IPS-18c (cell line): ENCODE results near the gene PIK3R1.
"Not testable (repeated sequence)": the region's sequence is repeated elsewhere in the genome, so short reads cannot be mapped to it uniquely, and the experiment has no call there.

Source experiments
- H3K4me3 ChIP-seq: 2 replicates; pipeline ENCODE4 v1.7.0; 2013; ENCODE audit warnings: low read depth, mild to moderate bottlenecking, low read length, moderate library complexity; ENCODE audit not compliant: insufficient read depth
- H3K9me3 ChIP-seq: one replicate; pipeline ENCODE4 v1.6.1; 2013; ENCODE audit warnings: mild to moderate bottlenecking, low read length, moderate library complexity; ENCODE audit not compliant: control insufficient read depth, insufficient read depth

PIK3R1 gene

DNA sequence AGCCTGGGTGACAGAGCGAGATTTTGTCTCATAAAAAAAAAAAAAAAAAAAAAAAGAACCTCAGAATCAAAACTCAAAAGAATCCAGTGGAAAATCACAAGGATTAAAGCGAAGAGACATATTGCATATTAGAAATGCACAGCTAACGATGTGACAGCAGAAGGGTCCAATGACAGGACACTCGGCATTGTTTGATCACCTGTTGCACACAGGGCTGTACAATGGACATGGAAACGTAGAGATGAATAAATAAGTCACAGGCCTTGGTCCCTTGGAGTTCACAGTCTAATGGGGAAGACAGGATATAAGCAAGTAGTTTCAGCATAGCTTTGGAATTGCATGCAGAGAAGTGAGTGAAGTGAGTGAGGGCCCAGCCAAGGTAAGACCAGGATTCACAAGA lies 25.9 kb upstream of the PIK3R1 start:
- Histone ChIP-seq H3K9me3 (peaks cover 2% of the 10 kb centered on the region), H3K4me3 (no peak overlapping the region)

DNA sequence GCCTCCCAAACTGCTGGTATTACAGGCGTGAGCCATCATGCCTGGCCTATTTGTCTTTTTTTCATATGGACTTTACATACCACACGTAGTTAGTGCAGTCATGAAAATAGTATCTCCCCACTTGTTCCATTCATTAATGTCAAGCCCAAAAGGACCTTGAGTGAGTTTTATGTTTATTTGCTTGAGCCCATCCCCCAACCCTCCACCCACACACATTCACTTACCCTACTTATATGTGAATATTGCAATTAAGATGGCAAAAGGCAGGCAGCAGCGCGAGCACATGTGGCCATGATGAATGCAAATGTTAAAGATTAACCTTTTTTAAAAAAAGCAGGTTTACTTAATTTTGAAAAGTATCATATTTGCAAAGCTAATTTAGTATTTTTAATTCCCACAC lies 24.9 kb upstream of the PIK3R1 start:
- H3K9me3 ChIP-seq: peaks cover 2% of the 10 kb centered on the region
- H3K4me3 ChIP-seq: no peak overlapping the region

DNA sequence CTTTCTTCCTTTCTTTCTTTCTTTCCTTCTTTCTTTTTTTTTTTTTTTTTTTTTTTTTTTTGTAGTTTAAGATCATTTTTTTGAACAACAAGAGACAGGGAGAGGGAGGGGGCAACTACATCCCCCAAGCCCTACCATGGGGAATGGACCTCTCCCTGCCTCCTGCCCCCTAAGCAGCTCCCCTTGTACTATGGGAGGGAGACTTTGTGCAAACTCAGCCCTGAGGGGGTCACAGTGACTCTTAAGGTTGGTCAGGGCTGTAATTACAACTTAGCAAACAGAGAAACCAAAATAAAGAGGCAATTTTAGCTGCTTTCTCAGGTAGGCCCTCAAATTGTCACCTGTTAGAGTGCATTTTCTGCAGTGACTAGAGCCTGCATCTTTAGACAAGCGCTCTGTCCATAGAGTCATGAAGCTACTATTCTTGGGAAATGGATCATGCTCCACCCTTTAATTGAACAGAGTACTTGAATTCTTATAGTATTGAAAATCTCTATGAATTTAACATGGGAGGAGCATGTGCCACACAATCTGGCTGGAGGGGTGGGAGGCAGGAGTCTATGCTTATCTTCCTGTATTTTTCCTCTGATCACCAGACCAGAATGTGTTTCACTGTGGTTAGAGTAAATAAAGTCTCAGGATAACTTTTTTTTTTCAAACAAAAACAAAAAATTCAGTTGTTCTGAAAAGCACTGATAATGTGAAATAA lies 24.3 kb upstream of the PIK3R1 start:
- Histone ChIP-seq H3K9me3 (peaks cover 2% of the 10 kb centered on the region), H3K4me3 (no peak overlapping the region; the same call in 1 of the 2 replicates)

DNA sequence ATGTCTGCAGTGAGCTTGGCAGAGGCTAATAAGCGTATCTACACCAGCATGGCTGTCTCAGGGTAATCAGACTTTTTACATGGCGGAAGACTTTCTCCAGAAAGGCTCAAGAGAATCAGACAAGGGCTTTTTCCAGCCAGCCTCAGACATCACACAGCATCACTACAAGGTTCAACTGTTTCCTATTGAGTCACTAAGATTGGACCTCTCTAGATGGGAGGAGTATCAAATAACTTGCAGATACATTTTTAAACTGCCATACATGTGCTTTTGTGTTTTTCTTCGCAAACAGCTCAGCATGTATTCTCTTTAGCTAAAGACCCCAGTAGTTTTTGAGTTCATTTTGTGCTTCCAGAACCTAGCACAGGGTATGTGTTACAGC lies 22.9 kb upstream of the PIK3R1 start:
- Histone ChIP-seq H3K9me3 (peaks cover 2% of the 10 kb centered on the region), H3K4me3 (no peak overlapping the region)

DNA sequence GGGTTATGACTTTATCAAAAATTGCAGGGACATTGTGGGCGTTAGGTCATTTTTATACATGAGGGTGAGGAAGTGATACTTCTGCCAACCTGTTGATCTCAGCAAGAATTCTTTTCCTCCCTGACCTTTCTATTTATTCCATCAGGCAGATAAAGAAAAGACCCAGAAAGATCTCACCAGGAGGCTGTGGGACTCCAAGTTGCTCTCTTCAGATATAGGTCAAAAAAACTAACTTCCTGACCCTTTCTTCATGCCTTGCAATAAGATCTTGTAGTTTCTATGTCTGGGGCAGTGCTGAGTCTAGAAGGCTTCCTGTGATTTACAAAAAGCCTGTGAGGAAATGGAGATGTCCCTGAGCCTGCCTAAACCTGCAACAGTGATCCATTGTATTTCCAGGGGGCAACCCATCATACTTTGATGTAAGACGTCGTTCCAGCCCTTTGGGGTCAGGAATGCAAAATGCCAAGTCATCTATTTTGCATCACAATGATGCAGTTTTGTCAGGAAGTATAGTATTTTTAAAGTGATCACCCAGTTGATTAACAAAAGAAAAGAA lies 22.0 kb upstream of the PIK3R1 start:
- H3K9me3 ChIP-seq: peaks cover 2% of the 10 kb centered on the region
- H3K4me3 ChIP-seq: no peak overlapping the region

DNA sequence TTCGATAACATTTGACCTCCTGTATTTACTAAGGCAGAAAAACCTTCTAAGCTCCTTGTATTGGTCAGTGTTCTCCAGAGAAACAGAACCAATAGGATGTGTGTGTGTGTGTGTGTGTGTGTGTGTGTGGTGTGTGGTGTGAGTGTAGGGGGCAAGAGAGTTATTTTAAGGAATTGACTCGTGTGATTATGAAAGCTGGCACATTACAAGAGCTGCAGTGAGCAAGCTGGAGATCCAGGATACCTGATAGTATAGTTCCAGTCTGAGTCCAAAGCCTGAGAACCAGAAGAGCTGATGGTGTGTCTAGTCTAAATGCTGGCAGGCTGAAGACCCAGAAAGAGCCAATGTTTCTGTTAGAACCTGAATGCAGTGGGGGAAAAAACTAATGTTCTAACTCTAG lies 21.2 kb upstream of the PIK3R1 start:
- Histone ChIP-seq H3K9me3 (peaks cover 2% of the 10 kb centered on the region), H3K4me3 (no peak overlapping the region)

DNA sequence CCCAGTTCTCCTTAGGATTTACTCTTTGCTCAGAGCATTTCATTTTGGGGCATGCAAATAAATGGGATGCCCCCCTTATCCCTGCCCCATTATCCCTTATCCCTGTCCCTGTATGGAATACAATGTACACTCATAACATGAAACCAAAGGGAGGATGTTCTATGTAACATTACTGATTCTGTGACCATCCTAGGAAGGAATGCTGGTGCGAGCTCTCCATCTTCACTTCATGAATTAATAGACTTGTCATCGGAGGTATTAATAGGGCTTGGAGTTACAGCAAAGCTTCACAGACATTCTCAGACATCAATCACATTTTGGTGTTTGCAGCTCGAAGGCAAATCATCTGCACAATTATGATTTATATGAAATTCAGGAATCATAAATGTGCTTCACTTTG lies 20.4 kb upstream of the PIK3R1 start:
- Histone ChIP-seq H3K9me3 (peaks cover 2% of the 10 kb centered on the region), H3K4me3 (no peak overlapping the region)

DNA sequence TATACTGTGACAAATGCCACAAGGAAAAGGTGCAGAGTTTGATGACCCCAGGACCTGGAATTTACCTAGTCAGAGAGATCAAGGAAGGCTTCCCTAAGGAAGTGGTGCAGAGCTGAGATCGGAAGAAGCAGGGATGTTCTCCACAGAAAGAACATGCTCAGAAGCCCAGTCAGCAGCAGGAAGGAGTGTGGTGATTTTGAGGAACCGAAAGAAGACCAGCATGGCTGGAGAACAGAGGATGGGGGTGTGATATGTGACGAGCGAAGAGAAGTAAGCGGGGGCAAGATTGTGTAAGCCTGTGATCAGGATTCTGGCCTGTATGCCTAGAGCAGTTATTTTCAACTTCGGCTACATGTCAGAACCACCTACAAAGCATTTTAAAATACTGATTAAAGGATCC lies 18.7 kb upstream of the PIK3R1 start:
- H3K9me3 ChIP-seq: peaks cover 2% of the 10 kb centered on the region
- no peak overlapping the region for H3K4me3 ChIP-seq

DNA sequence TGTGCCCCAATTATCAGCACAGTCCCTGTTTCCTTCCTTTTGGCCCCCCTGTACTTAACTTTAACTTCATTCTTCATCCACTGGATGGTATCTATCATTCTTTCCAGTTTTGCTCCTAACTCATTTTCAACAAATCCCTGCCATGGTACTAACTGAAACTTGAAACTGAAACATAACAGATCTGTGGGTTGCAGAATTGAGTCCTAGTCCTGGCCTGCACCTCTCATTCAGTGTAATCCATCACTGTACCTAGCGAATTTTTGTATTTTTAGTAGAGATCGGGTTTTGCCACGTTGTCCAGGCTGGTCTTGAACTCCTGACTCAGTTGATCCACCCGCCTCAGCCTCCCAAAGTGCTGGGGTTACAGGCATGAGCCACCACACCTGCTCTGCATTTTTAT lies 15.3 kb upstream of the PIK3R1 start:
- Histone ChIP-seq H3K4me3 (no peak overlapping the region), H3K9me3 (no peaks in the 10 kb centered on the region)

DNA sequence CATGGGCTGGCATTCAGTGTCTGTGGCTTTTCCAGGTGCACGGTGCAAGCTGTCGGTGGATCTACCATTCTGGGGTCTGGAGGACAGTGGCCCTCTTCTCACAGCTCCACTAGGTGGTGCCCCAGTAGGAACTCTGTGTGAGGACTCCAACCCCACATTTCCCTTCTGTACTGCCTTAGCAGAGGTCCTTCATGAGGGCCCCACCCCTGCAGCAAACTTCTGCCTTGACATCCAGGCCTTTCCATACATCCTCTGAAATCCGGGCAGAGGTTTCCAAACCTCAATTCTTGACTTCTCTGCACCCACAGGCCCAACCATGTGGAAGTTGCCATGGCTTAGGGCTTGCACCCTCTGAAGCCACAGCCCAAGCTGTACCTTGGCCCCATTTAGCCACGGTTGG lies 4.9 kb upstream of the PIK3R1 start:
- peaks cover 11% of the 10 kb centered on the region for H3K9me3 ChIP-seq
- H3K4me3 ChIP-seq: not testable (repeated sequence)

DNA sequence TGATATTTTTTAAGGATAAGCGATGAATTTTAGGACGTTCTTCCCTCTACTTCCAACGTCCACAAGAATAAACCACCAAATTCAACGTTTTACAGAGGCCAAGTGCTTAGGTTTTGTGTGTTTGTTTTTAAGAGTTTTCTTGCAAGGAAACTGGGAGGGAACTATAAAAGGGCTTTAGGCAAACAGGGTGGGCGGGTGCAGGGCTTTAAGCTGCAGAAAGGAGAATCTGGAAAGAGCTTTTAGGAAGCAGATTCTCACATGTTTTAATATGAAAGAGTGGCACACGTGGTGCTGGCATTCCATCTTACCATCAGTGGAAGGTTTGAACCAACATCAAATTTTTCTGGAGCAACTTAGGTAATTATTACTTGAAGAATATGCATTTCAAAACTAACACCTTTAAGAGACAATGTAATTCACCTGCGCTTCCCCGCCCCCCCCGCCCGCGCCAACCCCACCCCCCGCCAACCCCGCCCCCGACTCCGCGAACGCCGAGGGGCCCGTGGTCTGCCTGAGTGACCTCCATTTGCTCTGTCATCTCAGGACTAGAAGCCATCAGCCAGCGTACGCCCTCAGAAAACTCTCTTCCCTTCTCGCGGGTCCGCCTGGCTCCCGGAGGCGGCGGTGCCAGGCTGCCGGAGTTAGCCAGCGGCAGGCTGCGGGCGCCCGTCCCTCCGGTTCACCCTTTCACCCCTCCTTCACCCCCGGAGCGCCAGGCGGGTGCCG lies 911 bp upstream of the PIK3R1 start:
- H3K9me3 ChIP-seq: peaks cover 11% of the 10 kb centered on the region
- peak overlapping the region; percentile 87 for H3K4me3 ChIP-seq

DNA sequence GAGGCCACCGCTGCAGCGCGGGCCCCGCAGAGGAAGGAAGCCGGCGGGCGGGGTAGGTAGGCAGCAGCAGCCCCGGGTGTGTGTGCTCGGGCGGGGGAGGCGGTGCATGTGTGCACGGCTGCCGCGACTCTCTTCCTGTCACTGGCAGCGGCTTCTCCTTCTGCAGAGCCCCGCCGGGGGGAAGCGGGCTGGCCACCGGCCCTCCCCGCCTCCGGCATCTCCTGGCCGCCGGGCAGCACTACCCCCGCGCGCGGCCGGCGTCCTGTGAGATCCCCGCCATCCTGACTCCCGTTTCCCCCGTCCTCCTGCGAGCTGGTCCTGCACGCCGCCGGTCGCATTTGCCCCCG lies 315 bp downstream of the PIK3R1 start:
- peak overlapping the region; percentile 87 for H3K4me3 ChIP-seq
- H3K9me3 ChIP-seq: peaks cover 1% of the 10 kb centered on the region

DNA sequence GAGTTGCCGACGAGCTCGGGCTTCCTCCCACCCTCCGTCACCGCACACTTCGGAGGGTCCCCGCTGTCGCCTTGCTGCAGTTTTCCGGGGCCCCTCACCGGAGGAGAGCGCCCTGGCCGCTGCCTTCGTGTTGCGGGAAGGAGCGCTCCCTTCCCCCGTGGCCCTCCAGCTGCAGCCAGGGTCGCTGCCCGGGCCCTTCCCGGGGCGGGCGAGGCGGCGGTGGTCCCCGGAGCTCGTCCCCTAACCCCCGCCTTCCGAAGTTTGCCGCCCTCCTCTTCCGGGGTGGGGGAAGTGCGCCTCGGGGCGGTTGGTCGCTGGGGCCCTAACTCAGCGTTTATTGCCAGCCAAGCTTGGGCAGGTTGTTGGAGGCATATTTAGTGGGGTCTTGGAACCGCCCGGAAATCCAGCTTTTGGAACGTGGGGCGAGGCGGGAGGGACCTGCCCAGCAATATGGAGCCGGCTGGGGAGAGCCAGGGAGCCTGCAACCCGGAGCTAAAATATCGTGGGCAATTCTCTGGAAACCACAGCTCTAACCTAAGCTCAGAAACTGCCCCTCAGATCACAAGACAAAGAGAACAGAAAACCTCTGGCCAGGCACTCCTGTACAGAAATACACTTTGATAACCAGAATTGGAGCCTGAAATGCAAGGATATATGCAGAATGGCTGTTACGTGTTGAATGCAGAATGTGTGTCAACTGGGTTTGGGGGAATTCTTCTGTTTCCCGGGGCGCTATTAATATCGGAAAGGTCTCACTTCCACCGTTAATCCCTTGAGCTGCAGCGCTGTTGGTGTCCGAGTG lies 890 bp downstream of the PIK3R1 start:
- H3K9me3 ChIP-seq: no peaks in the 10 kb centered on the region

DNA sequence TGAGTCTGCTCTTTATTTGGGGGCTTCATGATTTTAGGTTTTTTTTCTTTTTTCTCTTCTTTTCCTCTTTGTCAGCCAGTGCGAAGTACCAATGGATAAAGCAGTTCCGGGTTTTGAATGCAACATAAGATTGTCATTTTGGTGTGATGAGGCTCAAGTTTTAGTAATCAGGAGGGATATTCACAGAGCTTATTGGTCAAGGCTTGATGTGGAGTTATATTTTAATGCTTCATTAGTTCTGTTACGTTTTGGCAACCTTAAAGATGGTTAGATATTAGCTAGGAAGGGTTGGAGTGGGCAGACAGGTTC lies 1.4 kb downstream of the PIK3R1 start:
- no peaks in the 10 kb centered on the region for H3K9me3 ChIP-seq
- peak overlapping the region; percentile 87 for H3K4me3 ChIP-seq

More for the DNA sequence above, 890 bp downstream of the PIK3R1 start:
- H3K4me3 ChIP-seq: peak overlapping the region; percentile 87

DNA sequence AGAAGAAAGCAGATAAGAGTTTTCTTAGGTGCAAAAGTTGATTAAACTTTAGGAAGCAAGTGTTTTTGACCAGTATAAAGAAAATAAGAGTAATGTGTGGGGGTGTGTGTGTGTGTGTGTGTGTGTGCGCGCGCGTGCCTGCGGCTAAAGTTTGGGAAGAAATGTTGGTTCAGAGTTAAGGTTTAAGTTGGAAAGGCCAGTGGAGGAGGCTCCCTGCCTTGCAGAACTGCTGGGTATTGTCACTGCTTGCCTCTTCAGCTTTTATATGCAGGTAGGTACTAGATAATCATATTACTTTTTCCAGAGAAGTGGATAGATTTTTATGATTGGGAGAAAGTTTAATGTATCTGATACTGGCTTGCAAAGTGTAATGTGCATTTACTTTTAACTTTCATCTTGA lies 2.0 kb downstream of the PIK3R1 start:
- Histone ChIP-seq H3K9me3 (no peaks in the 10 kb centered on the region), H3K4me3 (no peak overlapping the region)

DNA sequence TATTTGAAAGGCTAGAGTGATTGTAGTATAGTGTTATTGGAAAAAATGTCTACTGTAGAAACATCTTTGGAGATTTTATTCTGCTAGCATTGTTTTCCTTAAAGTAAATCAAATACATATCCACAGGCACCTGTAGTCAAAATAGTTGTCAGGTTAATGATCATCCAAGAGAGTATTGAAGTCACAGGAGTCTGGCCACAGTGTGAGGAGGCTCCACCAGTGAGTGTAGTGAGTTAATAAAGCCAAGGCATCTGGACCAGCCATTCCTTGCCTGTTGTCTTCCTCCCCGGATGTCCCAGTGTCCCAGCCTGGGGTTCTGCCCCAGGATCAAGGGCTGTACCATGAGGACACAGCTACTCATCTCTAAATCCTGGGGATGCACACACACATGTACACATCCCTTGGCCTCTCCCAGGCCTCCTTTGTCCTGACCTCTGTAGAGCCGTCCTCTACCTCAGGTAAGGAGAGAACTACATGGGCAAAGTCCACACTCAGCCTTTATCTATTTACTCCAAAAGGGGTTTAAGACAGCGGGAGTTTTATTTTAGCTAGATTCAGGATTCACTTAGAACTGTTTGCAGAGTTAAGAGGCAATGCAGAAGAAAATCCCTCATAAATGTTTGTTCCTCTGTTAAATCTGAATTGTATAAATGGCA lies 3.7 kb downstream of the PIK3R1 start:
- Histone ChIP-seq H3K4me3 (no peak overlapping the region), H3K9me3 (no peaks in the 10 kb centered on the region)

DNA sequence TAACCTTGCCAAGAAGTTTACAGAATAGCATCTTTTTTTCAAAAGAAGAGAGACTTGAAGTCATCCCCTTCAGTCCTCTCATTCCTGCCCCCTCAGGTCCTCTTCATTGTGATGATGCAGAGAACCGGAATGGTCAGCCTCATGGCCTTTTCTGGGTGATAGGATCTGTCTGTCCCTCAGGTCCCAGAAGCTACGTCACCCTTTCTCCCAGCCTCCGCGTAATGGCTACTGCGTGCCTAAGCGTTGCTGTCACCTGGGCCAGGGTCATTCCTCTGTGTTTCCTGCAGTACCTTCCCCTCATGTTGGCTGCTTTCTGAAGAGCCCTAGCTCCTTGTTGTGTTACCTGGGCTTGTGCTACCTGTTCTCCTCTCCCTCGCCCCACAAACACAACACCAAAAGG lies 4.7 kb downstream of the PIK3R1 start:
- Histone ChIP-seq H3K9me3 (no peaks in the 10 kb centered on the region), H3K4me3 (no peak overlapping the region)
